ENCODE data around the gene SV2B.

DNA sequence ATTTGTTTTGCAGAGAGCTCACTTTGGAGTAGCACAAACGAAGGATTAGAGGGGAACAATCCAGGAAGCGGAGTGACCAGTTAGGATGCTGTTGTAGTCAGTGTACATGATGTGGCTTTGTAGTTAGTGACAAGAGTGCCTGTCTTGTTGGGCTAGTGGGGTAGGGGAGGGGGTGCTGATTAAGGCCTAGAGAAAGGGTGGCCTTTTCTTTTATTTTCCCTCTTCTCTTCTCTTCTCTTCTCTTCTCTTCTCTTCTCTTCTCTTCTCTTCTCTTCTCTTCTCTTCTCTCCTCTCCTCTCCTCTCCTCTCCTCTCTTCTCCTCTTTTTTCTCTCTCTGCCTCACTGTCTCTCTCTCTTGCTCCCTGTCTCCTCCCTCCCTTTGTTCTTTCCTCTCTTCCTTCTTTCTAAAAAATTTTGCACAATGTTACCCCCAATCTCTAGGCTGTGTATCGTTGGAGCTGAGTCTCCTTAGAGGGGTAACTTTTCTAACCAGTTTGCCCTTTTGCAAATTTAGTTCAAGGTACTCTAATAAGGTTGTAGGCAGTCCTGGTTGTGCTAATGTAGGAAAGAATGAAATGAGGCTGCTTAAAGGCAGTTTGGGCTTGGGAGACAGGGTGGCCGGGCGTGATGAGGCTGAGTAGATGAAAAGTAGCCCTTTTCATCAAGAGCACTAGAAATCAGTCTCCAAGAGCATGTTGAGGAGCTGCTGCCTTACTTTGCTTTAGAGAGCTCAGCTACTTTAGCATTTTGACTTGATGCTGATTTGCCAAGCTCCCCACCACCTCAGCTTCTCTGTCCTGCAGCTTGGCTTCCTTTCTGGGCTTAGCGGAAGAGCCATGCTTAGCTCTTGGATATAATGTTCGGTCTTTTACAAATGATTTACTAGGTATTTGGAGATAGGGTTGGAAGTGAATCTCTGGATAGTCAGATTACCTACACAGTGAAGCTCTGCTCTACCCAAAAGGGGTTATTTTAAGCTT lies 58.6 kb downstream of the SV2B start:
- TF ChIP-seq, protein P1, sequence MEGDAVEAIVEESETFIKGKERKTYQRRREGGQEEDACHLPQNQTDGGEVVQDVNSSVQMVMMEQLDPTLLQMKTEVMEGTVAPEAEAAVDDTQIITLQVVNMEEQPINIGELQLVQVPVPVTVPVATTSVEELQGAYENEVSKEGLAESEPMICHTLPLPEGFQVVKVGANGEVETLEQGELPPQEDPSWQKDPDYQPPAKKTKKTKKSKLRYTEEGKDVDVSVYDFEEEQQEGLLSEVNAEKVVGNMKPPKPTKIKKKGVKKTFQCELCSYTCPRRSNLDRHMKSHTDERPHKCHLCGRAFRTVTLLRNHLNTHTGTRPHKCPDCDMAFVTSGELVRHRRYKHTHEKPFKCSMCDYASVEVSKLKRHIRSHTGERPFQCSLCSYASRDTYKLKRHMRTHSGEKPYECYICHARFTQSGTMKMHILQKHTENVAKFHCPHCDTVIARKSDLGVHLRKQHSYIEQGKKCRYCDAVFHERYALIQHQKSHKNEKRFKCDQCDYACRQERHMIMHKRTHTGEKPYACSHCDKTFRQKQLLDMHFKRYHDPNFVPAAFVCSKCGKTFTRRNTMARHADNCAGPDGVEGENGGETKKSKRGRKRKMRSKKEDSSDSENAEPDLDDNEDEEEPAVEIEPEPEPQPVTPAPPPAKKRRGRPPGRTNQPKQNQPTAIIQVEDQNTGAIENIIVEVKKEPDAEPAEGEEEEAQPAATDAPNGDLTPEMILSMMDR (IDR thresholded peaks at IDR 0.05): no peak
- TF ChIP-seq EZH2 (IDR thresholded peaks at IDR 0.05; ENCODE audit: borderline replicate concordance, insufficient read depth, low read depth, low read length, poor library complexity, severe bottlenecking): no peak

Measured in B cell (primary cell).